Chondrocyte (in vitro differentiated cells): ENCODE measurements around the gene ZCCHC3. TPM values are rescaled to one million over a fixed set of nuclear protein-coding genes. Genes with fewer than 3 reads are reported as not detected.

Experiments
- DNase-seq: peaks from one replicate; pipeline ENCODE4 v3.0.0; 2021; ENCODE audit warnings: mixed read lengths, low spot score
- H3K27ac Mint-ChIP-seq: one replicate; pipeline ENCODE4 v1.8.0; 2021; ENCODE audit warnings: mild to moderate bottlenecking, moderate library complexity, mixed read lengths; ENCODE audit not compliant: unreplicated experiment
- H3K27me3 Mint-ChIP-seq: 2 replicates; pipeline ENCODE4 v1.8.0; 2021; ENCODE audit warnings: low read depth, mixed read lengths
- H3K36me3 Mint-ChIP-seq: 2 replicates; pipeline ENCODE4 v1.8.0; 2021; ENCODE audit warnings: low read depth, mixed read lengths
- H3K4me1 Mint-ChIP-seq: 2 replicates; pipeline ENCODE4 v1.8.0; 2021; ENCODE audit warnings: low read depth, mild to moderate bottlenecking, mixed read lengths
- H3K4me3 Mint-ChIP-seq: one replicate; pipeline ENCODE4 v1.8.0; 2021; ENCODE audit warnings: mild to moderate bottlenecking, moderate library complexity, mixed read lengths; ENCODE audit not compliant: unreplicated experiment
- H3K9me3 Mint-ChIP-seq: 2 replicates; pipeline ENCODE4 v1.8.0; 2021; ENCODE audit warnings: low read depth, mixed read lengths
- CTCF ChIP-seq: fragments of 200-600 bp; sonication (generic); IDR thresholded peaks from 2 replicates; pipeline ENCODE4 v1.5.0; 2021; ENCODE audit warnings: antibody characterized with exemption, mild to moderate bottlenecking, moderate library complexity
- total RNA-seq: library from RNA; stranded (reverse); gene quantifications from 3 replicates; pipeline ENCODE4 v1.2.1, GENCODE V29; 2021

ZCCHC3 gene
- total RNA-seq, 1 donor from 2014 or later, result 18.6 TPM

GRCh38 chr20:294602-295001 lies 2.8 kb upstream of the ZCCHC3 start:
- Mint-ChIP-seq H3K4me3 (no peak overlapping the region), H3K36me3 (peaks cover 4% of the 10 kb centered on the region), H3K9me3 (no peaks in the 10 kb centered on the region), H3K27me3 (no peaks in the 10 kb centered on the region), H3K4me1 (peaks cover 24% of the 10 kb centered on the region), H3K27ac (no peak overlapping the region)
- DNase-seq, result no peak
- no peak for TF ChIP-seq CTCF

- TF ChIP-seq CTCF, result no peak
- Mint-ChIP-seq H3K36me3 (peaks cover 4% of the 10 kb centered on the region), H3K4me1 (peaks cover 33% of the 10 kb centered on the region), H3K27me3 (no peaks in the 10 kb centered on the region), H3K9me3 (no peaks in the 10 kb centered on the region), H3K4me3 (peak overlapping the region; percentile 1), H3K27ac (no peak overlapping the region)
- DNase-seq, result no peak
Observed at GRCh38 chr20:295804-296203, 1.6 kb upstream of the ZCCHC3 start.

GRCh38 chr20:297925-298775 lies 780 bp downstream of the ZCCHC3 start:
- H3K4me3 Mint-ChIP-seq, result peak overlapping the region; percentile 94
- peak overlapping the region; percentile 96 for H3K27ac Mint-ChIP-seq
- H3K36me3 Mint-ChIP-seq, result peaks cover 4% of the 10 kb centered on the region
- TF ChIP-seq CTCF, result peak; percentile 12
- H3K4me1 Mint-ChIP-seq, result peaks cover 48% of the 10 kb centered on the region
- no peak for DNase-seq
- no peaks in the 10 kb centered on the region for H3K27me3 Mint-ChIP-seq
- H3K9me3 Mint-ChIP-seq, result no peaks in the 10 kb centered on the region

- H3K27ac Mint-ChIP-seq, result peak overlapping the region; percentile 96
- peaks cover 48% of the 10 kb centered on the region for H3K4me1 Mint-ChIP-seq
- H3K36me3 Mint-ChIP-seq, result peaks cover 4% of the 10 kb centered on the region
- no peak for TF ChIP-seq CTCF
- H3K27me3 Mint-ChIP-seq, result no peaks in the 10 kb centered on the region
- peak overlapping the region; percentile 94 for H3K4me3 Mint-ChIP-seq
- no peak for DNase-seq
- no peaks in the 10 kb centered on the region for H3K9me3 Mint-ChIP-seq
Observed at GRCh38 chr20:298776-299391, 1.5 kb downstream of the ZCCHC3 start.

GRCh38 chr20:300345-300990 lies 3.1 kb downstream of the ZCCHC3 start:
- peaks cover 4% of the 10 kb centered on the region for H3K36me3 Mint-ChIP-seq
- no peak for TF ChIP-seq CTCF
- peak overlapping the region; percentile 46 for H3K4me3 Mint-ChIP-seq
- peaks cover 48% of the 10 kb centered on the region for H3K4me1 Mint-ChIP-seq
- H3K9me3 Mint-ChIP-seq, result no peaks in the 10 kb centered on the region
- peak overlapping the region; percentile 82 for H3K27ac Mint-ChIP-seq
- no peak for DNase-seq
- no peaks in the 10 kb centered on the region for H3K27me3 Mint-ChIP-seq
